ENCODE measurements around the gene HS3ST4. TPM values are rescaled to one million over a fixed set of nuclear protein-coding genes. Genes with fewer than 3 reads are reported as not detected.
A peak's percentile ranks its signal among the peaks of the same experiment; 100 is the strongest.

HS3ST4 gene
- total and polyA plus RNA-seq, 2 experiments from 2014 or later, result 0.44 to 2.1 TPM

GRCh38 chr16:25747160-25747758, 55.5 kb downstream of the HS3ST4 start:
- H3K4me1 ChIP-seq (ENCODE audit: insufficient read depth), result peaks cover 7% of the 10 kb centered on the region; the same call in 1 of the 2 replicates
- H3K36me3 ChIP-seq (ENCODE audit: insufficient read depth), result no peaks in the 10 kb centered on the region
- H3K27ac ChIP-seq (ENCODE audit: low read depth), result no peak overlapping the region
- Mint-ChIP-seq H3K9me3 (peaks cover 84% of the 10 kb centered on the region), H3K36me3 (ENCODE audit: low read depth) (peaks cover 26% of the 10 kb centered on the region), H3K27ac (no peak overlapping the region), H3K27me3 (ENCODE audit: insufficient read depth, low read depth, poor library complexity) (peaks cover 1% of the 10 kb centered on the region), H3K4me3 (no peak overlapping the region), H3K4me1 (peaks cover 7% of the 10 kb centered on the region)
- no peak overlapping the region for H3K4me2 ChIP-seq
- no peaks in the 10 kb centered on the region for H3K27me3 ChIP-seq (ENCODE audit: insufficient read depth)
- ATAC-seq (no peak), DNase-seq (ENCODE audit: low spot score) (peak; percentile 46)
- no peak overlapping the region for H2AFZ ChIP-seq
- no peaks in the 10 kb centered on the region for H4K20me1 ChIP-seq (replicated peaks; ENCODE audit: insufficient read depth)
- H3F3A ChIP-seq (replicated peaks; ENCODE audit: low read depth), result no peaks in the 10 kb centered on the region
- no peaks in the 10 kb centered on the region for H3K9me2 ChIP-seq (ENCODE audit: insufficient read depth)
- no peak overlapping the region for H3K4me3 ChIP-seq
- H3K79me2 ChIP-seq (replicated peaks; ENCODE audit: insufficient read depth), result no peaks in the 10 kb centered on the region
- TF ChIP-seq JUNB (IDR thresholded peaks at IDR 0.05; ENCODE audit: unreplicated experiment), result no peak
- no peak for TF ChIP-seq CTCF (conservative IDR thresholded peaks at IDR 0.05; ENCODE audit: low read depth in 2 of 2)
- TF ChIP-seq REST (IDR thresholded peaks at IDR 0.05; ENCODE audit: unreplicated experiment), result peak; percentile 86

GRCh38 chr16:25748092-25748654, 56.4 kb downstream of the HS3ST4 start:
- H3K27me3 ChIP-seq (ENCODE audit: insufficient read depth), result no peaks in the 10 kb centered on the region
- no peaks in the 10 kb centered on the region for H4K20me1 ChIP-seq (replicated peaks; ENCODE audit: insufficient read depth)
- H3K36me3 Mint-ChIP-seq (ENCODE audit: low read depth), result peaks cover 25% of the 10 kb centered on the region
- no peaks in the 10 kb centered on the region for H3K79me2 ChIP-seq (replicated peaks; ENCODE audit: insufficient read depth)
- ATAC-seq (no peak), DNase-seq (ENCODE audit: low spot score) (no peak)
- no peak overlapping the region for H2AFZ ChIP-seq
- H3K27ac ChIP-seq (ENCODE audit: low read depth), result no peak overlapping the region
- no peak overlapping the region for H3K4me3 ChIP-seq
- peaks cover 7% of the 10 kb centered on the region for H3K4me1 Mint-ChIP-seq
- H3K9me3 Mint-ChIP-seq, result peaks cover 82% of the 10 kb centered on the region
- H3K4me1 ChIP-seq (ENCODE audit: insufficient read depth), result peaks cover 7% of the 10 kb centered on the region; the same call in 1 of the 2 replicates
- no peaks in the 10 kb centered on the region for H3K36me3 ChIP-seq (ENCODE audit: insufficient read depth)
- H3K27me3 Mint-ChIP-seq (ENCODE audit: insufficient read depth, low read depth, poor library complexity), result peaks cover 1% of the 10 kb centered on the region
- no peaks in the 10 kb centered on the region for H3F3A ChIP-seq (replicated peaks; ENCODE audit: low read depth)
- H3K9me2 ChIP-seq (ENCODE audit: insufficient read depth), result no peaks in the 10 kb centered on the region
- no peak overlapping the region for H3K27ac Mint-ChIP-seq
- H3K4me2 ChIP-seq, result no peak overlapping the region
- no peak overlapping the region for H3K4me3 Mint-ChIP-seq
- TF ChIP-seq JUNB (IDR thresholded peaks at IDR 0.05; ENCODE audit: unreplicated experiment), result no peak
- no peak for TF ChIP-seq CREB1 (CRISPR knock-in tag; IDR thresholded peaks at IDR 0.05; ENCODE audit: low read depth)
- no peak for TF ChIP-seq ZNF114 (CRISPR knock-in tag; IDR thresholded peaks at IDR 0.05)
- TF ChIP-seq CTCF (conservative IDR thresholded peaks at IDR 0.05; ENCODE audit: low read depth in 2 of 2), result no peak
- TF ChIP-seq ETS1 (IDR thresholded peaks at IDR 0.05), result no peak
- TF ChIP-seq EZH2 (IDR thresholded peaks at IDR 0.05; ENCODE audit: low read depth, unreplicated experiment), result no peak
